Subcutaneous adipose tissue (tissue), 4 donors: Measurements from ENCODE around the gene BOLA1. TPM values are rescaled to one million over a fixed set of nuclear protein-coding genes. Genes with fewer than 3 reads are reported as not detected.

Experiments
- total RNA-seq, 4 donors: library from RNA; depleted of rRNA; stranded (reverse); fragments of >200 nt; gene quantifications; one replicate each; pipeline ENCODE4 v1.1.0, GENCODE V29; 2016
- TF ChIP-seq, protein P1 (sequence below): fragments of 450-650 bp; IDR thresholded peaks from one replicate; pipeline ENCODE4 v1.5.1; 2016; ENCODE audit warnings: low read depth, mild to moderate bottlenecking, control low read depth, antibody characterized with exemption, moderate library complexity

BOLA1 gene
- total RNA-seq, 4 donors from 2014 or later = 19.7 to 31.6 (median 23.0) TPM

DNA sequence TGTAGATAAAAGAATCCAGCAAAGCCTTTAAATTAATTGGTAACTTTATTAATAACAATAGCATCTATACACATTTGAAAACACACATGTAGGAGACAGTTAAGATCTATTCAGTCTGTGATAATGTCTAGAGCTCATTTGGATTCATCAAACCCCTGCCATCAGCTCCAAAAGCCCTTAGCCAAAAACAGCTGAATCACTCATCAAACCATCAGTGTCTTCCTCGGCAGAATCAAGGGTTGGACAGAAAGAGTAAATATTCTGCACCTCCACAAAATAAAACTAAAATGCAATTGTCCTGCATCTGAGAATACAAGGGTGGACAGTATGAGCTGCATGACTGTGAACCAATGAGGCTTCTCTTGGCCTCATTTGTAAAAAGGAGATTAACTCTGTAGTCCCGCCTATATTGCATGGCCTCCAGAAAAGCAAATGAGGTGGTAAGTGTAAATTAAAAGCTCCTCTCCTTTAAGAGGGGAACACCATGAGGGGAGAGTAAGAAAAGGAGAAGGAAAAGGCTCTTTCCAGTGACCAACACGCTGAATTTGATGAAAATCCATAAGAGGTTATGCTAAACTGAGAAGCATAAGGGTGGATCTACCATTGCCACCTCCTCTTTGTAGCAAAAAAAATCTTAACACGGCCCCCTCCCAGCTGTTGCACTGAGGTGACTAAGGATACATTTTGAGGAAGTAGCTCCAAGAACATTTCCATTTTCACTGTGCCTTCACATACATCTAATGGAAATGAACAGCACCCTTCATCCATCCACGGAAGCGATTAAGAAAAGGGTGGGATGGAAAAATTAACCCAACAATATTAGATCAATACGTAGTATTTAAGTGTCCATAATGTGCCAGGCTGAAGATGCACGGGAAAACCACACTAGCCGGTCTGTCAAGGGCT lies 14.7 kb upstream of the BOLA1 start:
- TF ChIP-seq, protein P1, sequence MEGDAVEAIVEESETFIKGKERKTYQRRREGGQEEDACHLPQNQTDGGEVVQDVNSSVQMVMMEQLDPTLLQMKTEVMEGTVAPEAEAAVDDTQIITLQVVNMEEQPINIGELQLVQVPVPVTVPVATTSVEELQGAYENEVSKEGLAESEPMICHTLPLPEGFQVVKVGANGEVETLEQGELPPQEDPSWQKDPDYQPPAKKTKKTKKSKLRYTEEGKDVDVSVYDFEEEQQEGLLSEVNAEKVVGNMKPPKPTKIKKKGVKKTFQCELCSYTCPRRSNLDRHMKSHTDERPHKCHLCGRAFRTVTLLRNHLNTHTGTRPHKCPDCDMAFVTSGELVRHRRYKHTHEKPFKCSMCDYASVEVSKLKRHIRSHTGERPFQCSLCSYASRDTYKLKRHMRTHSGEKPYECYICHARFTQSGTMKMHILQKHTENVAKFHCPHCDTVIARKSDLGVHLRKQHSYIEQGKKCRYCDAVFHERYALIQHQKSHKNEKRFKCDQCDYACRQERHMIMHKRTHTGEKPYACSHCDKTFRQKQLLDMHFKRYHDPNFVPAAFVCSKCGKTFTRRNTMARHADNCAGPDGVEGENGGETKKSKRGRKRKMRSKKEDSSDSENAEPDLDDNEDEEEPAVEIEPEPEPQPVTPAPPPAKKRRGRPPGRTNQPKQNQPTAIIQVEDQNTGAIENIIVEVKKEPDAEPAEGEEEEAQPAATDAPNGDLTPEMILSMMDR = no peak

DNA sequence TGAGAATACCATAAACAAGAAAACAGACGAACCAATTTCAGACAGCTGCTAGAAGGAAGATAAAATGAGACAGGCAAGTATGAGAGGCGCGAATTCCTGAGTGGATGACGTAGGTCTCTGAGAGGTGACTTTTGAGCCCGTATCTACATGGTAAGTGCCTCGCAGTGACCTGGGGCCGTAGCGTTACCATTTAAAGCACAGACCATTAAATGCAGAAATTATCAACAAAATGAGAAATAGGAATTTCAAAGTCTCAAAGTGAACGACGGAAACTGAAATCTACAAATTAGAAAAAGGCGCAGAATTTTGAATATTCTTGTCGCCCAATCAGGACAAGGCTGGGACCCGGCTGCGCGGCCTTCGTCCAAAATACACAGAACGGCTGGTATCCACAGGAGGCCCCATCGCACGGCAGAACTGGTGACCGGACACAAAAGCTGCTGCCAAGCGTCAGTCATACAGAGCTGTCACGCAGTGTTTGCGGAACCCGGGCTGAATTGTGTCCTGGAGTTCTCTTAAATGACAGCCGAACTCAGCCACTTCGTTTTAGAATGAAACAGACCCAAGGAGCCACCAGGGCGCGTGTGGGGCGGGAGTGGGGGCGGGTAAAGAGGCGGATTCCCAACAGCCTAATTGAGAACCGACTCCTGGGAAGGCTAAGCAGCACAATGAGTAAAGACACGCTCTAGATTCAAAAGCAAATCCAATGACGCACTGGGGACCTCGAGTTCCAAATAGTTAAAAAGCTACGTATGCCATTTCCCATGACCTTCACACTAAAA lies 13.8 kb upstream of the BOLA1 start:
- TF ChIP-seq, protein P1 = no peak

GRCh38 chr1:149886396-149887195 lies 12.8 kb upstream of the BOLA1 start:
- TF ChIP-seq, protein P1 = no peak

GRCh38 chr1:149887456-149888246 lies 11.7 kb upstream of the BOLA1 start:
- TF ChIP-seq, protein P1 = no peak

DNA sequence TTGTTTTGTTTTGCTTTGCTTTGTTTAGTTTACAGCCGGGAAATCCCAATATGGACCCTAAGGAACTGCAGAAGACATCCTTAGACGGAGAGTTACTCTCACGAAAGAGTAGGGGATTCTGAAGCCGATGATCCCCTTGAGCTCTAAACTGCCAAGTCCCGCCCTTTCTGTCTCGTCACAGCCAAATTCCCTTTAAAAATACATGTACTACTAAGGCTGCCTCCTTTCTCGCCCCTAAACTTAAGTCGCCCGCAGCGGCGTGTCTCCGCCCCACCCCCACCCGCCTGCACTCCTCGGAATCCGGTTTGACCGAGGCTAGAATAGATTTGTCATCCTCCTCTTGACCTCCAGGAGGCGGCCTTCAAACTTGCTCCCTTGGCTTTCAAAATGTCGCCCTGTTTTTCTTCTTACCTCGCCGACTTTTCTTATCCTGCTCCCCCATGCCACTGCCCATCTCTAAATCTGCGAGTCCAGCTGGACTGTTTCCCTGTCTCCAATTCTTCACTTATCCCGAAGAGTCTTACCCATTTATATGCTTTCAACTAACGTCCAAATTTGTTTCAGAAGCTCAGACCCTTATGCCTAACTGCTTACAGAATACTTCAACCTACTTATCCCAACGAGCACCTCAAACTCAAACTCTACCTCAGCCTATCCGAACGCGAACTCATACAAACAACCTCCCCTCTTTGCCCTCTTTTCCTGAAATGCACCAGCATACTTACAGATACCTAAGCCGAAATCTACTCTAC lies 10.9 kb upstream of the BOLA1 start:
- TF ChIP-seq, protein P1 = no peak

DNA sequence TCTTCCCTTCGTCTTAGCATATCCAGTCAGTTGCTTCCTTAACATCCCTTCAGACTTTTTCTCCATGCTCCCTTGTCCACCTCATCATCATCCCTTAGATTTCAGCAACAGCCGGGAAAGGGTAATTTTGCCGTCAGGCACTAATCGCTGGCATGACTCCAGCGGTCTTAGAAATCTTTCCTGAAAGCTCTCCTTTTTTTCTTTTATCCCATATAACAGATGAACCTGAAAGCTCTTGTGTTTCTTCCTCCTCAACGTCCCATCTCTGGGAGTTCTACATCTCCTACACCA lies 10.4 kb upstream of the BOLA1 start:
- TF ChIP-seq, protein P1 = no peak
